ENCODE results near the gene LARP4B.

Gene LARP4B

GRCh38 chr10:811379-812175 is 119.9 kb downstream of the LARP4B start:
- DNase-seq (ENCODE audit: low spot score), result no peak
- TF ChIP-seq CTCF (IDR thresholded peaks at IDR 0.05; ENCODE audit: extremely low read depth, missing control alignments), result no peak

DNA sequence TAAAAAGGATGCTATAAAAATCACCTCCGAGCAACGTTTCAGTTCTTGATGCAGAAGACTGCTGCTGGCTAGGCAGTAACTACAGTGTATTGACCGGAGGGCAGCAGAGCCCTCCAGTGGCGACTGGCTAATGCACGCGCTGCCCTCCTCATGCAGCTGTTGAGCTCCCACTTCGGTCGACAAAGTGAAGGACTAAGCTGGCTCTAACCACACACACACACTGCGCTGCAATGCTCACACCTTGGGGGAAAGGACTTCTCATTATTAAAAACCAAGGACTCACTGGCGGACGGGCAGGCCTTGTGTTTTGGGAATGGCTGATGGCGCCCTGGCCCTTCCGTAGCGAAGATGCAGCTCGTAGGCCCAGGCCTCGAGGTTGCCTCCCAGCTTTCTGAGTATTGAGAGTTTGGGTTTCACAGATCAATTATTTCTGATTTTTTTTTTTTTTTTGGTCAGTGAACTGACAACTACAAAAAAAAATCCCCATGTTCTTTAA is 121.1 kb downstream of the LARP4B start:
- no peak for TF ChIP-seq CTCF (IDR thresholded peaks at IDR 0.05; ENCODE audit: extremely low read depth, missing control alignments)
- peak; percentile 31 for DNase-seq (ENCODE audit: low spot score)

DNA sequence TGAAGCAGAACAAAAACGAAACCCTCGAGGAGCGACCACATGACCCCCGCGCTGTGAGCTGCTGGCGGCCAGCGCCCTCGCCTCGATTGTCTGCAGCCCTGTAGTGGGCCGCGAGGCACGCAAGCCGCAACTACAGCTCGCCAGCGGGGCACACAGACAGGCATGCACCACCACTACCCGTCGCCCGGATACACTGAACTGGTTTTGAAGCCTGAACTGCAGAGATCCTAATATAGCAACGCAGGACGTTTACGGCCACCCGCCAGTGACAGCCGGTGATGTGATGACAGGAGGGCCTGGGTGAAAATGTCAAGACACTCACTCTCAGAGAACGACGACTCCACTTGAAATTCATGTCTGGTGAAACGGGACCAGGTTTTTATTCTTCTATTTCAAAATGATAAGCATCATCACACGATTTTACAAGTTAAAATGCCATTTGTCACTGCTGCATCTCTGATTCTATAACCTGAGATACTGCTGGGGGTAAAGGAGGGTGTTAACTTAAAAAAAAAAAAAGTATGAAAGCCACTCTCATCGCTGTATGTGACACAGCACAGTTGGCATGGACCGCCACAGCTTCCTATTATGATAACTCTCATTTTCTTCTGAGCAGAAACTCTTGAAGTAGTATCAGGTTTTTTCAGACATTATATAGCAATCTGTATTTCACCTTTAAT is 121.7 kb downstream of the LARP4B start:
- no peak for TF ChIP-seq CTCF (IDR thresholded peaks at IDR 0.05; ENCODE audit: extremely low read depth, missing control alignments)
- no peak for DNase-seq (ENCODE audit: low spot score)

DNA sequence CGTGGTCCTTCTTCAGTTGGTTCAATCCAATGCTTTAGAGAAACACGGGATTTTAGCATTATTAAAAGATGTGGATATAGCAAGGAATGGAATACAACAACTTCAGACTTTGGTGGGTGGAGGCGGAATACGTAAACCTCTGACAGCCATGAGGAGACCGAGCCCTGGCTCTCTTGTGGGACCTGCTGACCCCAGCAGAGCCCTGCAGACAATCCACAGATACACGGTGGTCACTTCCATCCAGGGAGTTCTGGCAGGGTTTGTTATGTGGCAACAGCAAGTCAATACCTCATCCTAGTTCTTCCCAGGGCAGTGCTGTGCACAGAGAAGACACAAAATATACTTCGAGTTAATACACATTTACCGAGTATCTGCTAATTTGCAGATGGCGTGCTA is 123.5 kb downstream of the LARP4B start:
- DNase-seq (ENCODE audit: low spot score), result no peak
- TF ChIP-seq CTCF (IDR thresholded peaks at IDR 0.05; ENCODE audit: extremely low read depth, missing control alignments), result no peak

DNA sequence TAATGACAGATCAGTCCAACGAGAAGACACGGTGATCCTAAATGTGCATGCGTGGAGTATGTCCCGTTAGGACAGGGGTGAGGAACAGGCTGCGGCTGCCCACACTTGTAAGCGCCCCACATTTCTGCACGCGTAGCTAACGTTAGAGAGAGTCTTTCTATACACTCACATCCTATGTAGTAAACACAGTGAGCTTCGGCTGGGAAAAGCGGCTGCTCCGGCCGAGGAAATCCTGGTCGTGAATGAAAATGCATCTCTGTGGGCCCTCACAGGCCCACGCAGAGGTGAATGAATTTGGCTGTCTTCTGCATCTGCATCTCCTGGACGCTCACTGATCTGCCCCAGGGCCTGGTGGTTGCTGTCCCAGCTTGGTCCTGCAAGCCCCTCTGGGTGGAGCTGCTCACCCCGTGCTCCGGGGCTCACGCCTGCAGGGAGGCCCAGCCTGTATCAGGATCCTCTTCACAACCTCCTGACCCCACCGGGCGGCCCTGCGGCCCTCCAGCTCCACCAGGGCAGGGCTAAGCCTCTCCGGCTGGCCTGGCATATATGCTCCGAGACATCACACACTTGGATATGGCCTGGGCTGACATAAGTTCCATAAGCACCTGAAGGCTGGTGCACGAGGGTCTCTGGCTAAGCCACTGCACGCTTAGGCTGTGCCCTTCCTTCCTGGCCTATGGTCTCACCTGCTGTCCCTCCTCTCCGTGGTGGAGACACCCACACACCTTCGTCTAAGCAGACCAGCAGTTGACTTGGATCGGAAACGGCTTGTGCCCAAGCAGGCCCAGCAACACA is 124.1 kb downstream of the LARP4B start:
- no peak for TF ChIP-seq CTCF (IDR thresholded peaks at IDR 0.05; ENCODE audit: extremely low read depth, missing control alignments)
- no peak for DNase-seq (ENCODE audit: low spot score)

- TF ChIP-seq CTCF (IDR thresholded peaks at IDR 0.05; ENCODE audit: extremely low read depth, missing control alignments), result no peak
- DNase-seq (ENCODE audit: low spot score), result no peak
Observed at GRCh38 chr10:806451-807162, 124.9 kb downstream of the LARP4B start.
